HCT116 (cell line): ENCODE measurements around the gene PLD6.

Experiments used
- CEBPB ChIP-seq: IDR thresholded peaks from 2 replicates; pipeline ENCODE4 v1.6.1; 2012; ENCODE audit warnings: low read depth
- EGR1 ChIP-seq: IDR thresholded peaks from 2 replicates; pipeline ENCODE4 v1.6.1; 2012; ENCODE audit warnings: low read depth
- ELF1 ChIP-seq: IDR thresholded peaks from 2 replicates; pipeline ENCODE4 v1.6.1; 2012; ENCODE audit warnings: low read depth, borderline replicate concordance
- JUND ChIP-seq: IDR thresholded peaks from 2 replicates; pipeline ENCODE4 v1.6.1; 2012
- POLR2AphosphoS5 ChIP-seq: IDR thresholded peaks from 2 replicates; pipeline ENCODE4 v1.6.1; 2011; ENCODE audit warnings: mild to moderate bottlenecking, low read depth, low read length, moderate library complexity
- SIN3A ChIP-seq: IDR thresholded peaks from 2 replicates; pipeline ENCODE4 v1.6.1; 2012; ENCODE audit warnings: low read depth
- TF ChIP-seq, protein P1 (sequence below), 3 experiments: fragments of 200-600 bp in 1 of 3; sonication (generic) in 1 of 3; IDR thresholded peaks in 2 of 3; conservative IDR thresholded peaks in 1 of 3; 2 replicates each; pipeline ENCODE4 v1.5.1; 2012 to 2017; ENCODE audit warnings: low read depth in 2 of 3, low read length in 2 of 3, antibody characterized with exemption in 1 of 3, borderline replicate concordance in 1 of 3, control low read depth in 1 of 3, mild to moderate bottlenecking in 1 of 3, mixed read lengths in 1 of 3, mixed run types in 1 of 3, moderate library complexity in 1 of 3; ENCODE audit not compliant: insufficient read depth in 1 of 3
- TF ChIP-seq, protein P2 (sequence below): IDR thresholded peaks from 2 replicates; pipeline ENCODE4 v1.6.1; 2012; ENCODE audit warnings: low read depth

DNA sequence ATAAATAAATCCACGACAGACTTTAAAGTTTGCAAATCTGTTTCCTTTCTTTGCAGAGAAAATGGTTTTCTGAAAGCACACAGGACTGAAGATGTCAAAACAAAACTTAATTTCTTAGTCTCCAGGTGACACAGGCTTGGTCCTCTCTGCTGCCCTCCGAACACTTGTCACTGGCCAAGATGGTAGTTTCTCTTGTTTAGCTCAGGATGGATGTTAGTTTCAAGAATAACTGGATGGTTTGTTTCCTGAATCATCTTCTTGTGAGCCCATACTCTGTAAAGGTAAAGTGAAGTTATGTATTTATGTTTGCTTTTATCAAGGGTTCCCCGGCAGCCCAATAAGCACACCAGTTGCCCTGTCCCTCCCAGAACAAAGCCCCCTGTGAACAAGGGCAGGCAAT is 40.7 kb upstream of the PLD6 start:
- TF ChIP-seq ELF1 = no peak
- TF ChIP-seq, protein P1, sequence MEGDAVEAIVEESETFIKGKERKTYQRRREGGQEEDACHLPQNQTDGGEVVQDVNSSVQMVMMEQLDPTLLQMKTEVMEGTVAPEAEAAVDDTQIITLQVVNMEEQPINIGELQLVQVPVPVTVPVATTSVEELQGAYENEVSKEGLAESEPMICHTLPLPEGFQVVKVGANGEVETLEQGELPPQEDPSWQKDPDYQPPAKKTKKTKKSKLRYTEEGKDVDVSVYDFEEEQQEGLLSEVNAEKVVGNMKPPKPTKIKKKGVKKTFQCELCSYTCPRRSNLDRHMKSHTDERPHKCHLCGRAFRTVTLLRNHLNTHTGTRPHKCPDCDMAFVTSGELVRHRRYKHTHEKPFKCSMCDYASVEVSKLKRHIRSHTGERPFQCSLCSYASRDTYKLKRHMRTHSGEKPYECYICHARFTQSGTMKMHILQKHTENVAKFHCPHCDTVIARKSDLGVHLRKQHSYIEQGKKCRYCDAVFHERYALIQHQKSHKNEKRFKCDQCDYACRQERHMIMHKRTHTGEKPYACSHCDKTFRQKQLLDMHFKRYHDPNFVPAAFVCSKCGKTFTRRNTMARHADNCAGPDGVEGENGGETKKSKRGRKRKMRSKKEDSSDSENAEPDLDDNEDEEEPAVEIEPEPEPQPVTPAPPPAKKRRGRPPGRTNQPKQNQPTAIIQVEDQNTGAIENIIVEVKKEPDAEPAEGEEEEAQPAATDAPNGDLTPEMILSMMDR (IDR thresholded peaks at IDR 0.05 in 2 of 3, conservative IDR thresholded peaks at IDR 0.05 in 1 of 3; ENCODE audit: borderline replicate concordance in 1 of 3, insufficient read depth in 1 of 3, low read depth in 2 of 3, low read length in 2 of 3) = no peak
- TF ChIP-seq, protein P2, sequence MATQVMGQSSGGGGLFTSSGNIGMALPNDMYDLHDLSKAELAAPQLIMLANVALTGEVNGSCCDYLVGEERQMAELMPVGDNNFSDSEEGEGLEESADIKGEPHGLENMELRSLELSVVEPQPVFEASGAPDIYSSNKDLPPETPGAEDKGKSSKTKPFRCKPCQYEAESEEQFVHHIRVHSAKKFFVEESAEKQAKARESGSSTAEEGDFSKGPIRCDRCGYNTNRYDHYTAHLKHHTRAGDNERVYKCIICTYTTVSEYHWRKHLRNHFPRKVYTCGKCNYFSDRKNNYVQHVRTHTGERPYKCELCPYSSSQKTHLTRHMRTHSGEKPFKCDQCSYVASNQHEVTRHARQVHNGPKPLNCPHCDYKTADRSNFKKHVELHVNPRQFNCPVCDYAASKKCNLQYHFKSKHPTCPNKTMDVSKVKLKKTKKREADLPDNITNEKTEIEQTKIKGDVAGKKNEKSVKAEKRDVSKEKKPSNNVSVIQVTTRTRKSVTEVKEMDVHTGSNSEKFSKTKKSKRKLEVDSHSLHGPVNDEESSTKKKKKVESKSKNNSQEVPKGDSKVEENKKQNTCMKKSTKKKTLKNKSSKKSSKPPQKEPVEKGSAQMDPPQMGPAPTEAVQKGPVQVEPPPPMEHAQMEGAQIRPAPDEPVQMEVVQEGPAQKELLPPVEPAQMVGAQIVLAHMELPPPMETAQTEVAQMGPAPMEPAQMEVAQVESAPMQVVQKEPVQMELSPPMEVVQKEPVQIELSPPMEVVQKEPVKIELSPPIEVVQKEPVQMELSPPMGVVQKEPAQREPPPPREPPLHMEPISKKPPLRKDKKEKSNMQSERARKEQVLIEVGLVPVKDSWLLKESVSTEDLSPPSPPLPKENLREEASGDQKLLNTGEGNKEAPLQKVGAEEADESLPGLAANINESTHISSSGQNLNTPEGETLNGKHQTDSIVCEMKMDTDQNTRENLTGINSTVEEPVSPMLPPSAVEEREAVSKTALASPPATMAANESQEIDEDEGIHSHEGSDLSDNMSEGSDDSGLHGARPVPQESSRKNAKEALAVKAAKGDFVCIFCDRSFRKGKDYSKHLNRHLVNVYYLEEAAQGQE = no peak
- TF ChIP-seq CEBPB = no peak
- no peak for TF ChIP-seq EGR1
- TF ChIP-seq SIN3A = no peak
- no peak for TF ChIP-seq JUND
- TF ChIP-seq POLR2AphosphoS5 = no peak
